Fibroblast of mammary gland (primary cell): ENCODE data around the gene PM20D2.

Source experiments
- DNase-seq: peaks from one replicate; pipeline ENCODE4 v3.0.0-alpha.2; 2010; ENCODE audit warnings: low read depth
- H3K4me3 ChIP-seq: 2 replicates; pipeline ENCODE4 v1.5.1; 2011; ENCODE audit warnings: low read depth, mild to moderate bottlenecking, low read length, moderate library complexity; ENCODE audit not compliant: control insufficient read depth
- TF ChIP-seq, protein P1 (sequence below): conservative IDR thresholded peaks from 2 replicates; pipeline ENCODE4 v1.5.1; 2011; ENCODE audit warnings: low read depth, low read length, inconsistent platforms; ENCODE audit not compliant: control insufficient read depth, insufficient read depth

Gene PM20D2

DNA sequence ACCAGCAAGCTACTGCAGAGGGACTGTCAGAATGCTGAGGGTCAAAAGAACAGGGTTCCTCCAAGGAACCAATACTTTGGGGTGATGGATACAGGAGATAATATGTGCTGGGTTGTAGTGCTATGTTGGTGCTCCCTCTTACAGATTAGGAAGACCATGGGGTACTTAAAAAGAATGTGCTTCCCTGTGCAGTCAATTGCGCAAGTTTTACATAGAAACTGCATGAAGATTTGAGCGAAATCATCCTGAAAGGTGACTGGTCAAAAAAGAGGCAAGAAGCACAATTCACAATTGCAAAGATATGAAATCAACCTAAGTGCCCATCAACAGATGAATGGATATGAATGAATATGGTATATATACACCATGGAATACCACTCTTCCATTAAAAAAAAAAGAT lies 37.4 kb downstream of the PM20D2 start:
- TF ChIP-seq, protein P1, sequence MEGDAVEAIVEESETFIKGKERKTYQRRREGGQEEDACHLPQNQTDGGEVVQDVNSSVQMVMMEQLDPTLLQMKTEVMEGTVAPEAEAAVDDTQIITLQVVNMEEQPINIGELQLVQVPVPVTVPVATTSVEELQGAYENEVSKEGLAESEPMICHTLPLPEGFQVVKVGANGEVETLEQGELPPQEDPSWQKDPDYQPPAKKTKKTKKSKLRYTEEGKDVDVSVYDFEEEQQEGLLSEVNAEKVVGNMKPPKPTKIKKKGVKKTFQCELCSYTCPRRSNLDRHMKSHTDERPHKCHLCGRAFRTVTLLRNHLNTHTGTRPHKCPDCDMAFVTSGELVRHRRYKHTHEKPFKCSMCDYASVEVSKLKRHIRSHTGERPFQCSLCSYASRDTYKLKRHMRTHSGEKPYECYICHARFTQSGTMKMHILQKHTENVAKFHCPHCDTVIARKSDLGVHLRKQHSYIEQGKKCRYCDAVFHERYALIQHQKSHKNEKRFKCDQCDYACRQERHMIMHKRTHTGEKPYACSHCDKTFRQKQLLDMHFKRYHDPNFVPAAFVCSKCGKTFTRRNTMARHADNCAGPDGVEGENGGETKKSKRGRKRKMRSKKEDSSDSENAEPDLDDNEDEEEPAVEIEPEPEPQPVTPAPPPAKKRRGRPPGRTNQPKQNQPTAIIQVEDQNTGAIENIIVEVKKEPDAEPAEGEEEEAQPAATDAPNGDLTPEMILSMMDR, result no peak
- DNase-seq, result no peak
- no peak overlapping the region for H3K4me3 ChIP-seq

DNA sequence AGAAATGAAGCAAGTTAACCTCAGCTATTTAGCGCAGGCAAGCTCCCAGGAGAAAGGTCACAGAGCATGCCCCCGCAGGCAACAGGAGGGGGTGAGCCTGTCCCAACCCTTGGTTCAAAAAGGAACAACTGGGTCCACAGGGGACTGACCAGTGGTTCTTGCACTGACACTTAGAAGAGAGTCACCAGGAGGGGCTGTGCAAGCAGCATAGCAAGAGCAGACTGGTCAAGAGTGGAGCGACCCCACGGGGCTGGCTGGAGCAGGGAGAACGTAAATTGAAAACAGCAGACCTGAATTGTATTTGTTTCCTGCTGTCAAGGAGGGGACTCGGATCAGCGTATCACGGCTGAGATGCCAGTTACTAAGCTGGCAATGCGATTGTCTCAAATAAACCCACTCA lies 38.5 kb downstream of the PM20D2 start:
- peak; percentile 7 for DNase-seq
- TF ChIP-seq, protein P1, result no peak

DNA sequence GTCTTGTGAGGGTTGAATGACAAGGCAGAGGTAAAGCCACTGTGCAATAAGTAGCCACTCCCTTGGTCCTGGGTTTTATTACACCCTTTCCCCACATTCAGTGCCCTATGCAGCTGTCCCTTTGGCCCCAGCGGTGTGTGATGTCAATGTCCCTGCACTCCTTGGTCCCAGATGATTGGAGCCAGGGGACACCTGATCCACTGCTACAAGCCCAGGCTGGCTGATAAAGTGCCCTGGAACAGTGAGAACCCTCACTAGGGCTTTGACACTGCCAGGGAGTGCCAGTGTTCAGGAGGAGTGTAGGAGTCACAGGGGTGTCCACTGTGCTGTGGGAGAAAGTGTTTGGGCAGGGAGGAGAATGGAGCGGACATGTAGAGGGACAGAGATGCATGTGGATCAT lies 40.9 kb downstream of the PM20D2 start:
- no peak for DNase-seq
- no peak overlapping the region for H3K4me3 ChIP-seq
- TF ChIP-seq, protein P1, result no peak

More for the DNA sequence above, 38.5 kb downstream of the PM20D2 start:
- no peak overlapping the region for H3K4me3 ChIP-seq

DNA sequence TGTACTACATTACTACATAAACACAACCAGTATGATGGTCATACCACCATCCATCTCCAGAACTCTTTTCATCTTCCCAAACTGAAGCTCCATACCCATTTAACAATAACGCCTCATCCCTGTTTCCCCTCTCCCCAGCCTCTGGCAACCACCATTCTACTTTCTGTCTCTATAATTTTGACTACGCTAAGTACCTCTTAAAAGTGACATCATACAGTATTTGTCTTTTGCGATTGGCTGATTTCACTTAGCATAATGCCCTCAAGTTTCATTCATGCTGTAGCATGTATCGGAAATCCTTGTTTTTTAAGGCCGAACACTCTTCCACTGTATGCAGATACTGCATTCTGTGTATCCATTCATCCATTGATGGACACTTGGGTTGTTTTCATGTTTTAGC lies 41.6 kb downstream of the PM20D2 start:
- TF ChIP-seq, protein P1, result no peak
- H3K4me3 ChIP-seq, result no peak overlapping the region
- DNase-seq, result no peak

DNA sequence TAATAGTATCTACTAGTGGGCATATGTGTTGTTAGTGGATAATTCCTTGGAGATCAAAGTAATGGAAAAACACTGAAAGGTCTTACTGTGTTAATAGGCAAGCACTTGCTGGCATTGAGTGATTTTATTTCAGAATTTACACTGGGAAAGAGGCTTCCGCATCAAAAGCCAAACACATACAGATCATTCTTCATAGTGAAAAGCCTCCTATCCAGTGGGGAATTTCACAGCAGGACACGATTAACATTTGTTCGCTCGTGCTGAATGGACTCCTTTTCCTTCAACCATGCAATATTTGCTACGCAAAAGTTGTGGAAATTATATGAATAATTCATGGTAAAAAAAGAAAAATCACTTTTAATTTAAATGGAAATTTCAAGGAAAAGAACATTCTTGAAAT lies 44.9 kb downstream of the PM20D2 start:
- H3K4me3 ChIP-seq, result no peak overlapping the region
- DNase-seq, result no peak
- TF ChIP-seq, protein P1, result no peak

DNA sequence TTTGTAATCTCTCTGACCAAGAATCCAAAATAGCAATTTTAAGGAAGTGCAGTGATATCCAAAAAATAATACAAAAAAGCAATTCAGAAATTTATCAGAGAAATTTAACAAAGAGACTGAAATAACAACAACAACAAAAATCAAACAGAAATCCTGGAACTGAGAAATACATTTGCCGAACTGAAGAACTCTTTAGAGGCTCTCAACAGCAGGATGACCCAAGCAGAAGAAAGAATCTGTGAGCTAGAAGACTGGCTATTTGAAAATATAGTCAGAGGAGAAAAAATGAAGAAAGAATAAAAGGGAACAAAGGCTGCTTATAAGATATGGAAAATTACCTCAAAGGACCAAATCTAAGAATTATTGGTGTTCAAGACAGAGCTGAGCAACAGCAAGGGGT lies 48.7 kb downstream of the PM20D2 start:
- DNase-seq, result no peak
- TF ChIP-seq, protein P1, result no peak
- no peak overlapping the region for H3K4me3 ChIP-seq

DNA sequence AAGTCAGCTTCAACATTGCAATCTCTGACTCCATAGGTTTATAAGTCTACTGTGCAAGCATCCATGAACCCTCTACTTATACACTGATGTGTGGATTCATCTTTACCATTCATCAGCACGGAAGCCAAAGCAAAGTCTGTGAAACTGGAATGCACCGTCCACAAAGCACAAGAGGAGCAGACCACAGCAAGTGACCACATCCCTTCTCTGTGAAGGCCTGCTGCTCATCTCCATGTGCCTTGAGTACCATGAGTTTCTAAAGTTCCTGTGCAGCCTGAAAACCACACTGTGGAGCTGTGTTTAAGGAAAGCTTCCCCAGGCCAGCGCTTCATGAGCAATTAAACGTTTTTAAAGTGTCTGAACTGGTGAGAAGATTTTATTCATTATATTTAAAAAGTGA lies 51.3 kb downstream of the PM20D2 start:
- no peak overlapping the region for H3K4me3 ChIP-seq
- TF ChIP-seq, protein P1, result no peak
- no peak for DNase-seq
